HG02840 (cell line): ENCODE data around the gene ACER2.
"Not testable (repeated sequence)": the region's sequence is repeated elsewhere in the genome, so short reads cannot be mapped to it uniquely, and the experiment has no call there.

Source experiments
- ATAC-seq: cut with Tn5 transposase; IDR thresholded peaks from one replicate; pipeline ENCODE4 v1.9.1; 2021; ENCODE audit warnings: mild to moderate bottlenecking, moderate library complexity, moderate number of reproducible peaks; ENCODE audit not compliant: unreplicated experiment, low FRiP score

ACER2 gene

DNA sequence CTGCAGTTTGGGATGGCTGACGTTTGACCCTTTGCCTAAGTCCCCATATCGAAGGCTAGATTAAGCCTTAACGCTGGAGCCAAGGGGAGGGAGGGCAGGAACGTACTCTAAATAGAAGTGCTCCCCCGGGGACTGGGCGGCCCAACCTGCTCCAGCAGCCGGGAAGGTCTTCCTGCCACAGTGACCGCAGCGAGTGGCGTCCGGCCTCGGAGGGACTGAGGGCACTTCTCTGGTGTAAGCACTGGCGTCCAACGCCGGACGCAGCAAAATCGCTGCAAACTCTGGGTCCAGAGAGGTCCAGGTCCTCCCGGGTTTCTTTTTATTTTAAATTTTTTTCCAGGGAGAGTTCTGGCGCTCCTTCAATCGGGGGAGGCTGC is 505 bp upstream of the ACER2 start:
- peak; percentile 2 for ATAC-seq

DNA sequence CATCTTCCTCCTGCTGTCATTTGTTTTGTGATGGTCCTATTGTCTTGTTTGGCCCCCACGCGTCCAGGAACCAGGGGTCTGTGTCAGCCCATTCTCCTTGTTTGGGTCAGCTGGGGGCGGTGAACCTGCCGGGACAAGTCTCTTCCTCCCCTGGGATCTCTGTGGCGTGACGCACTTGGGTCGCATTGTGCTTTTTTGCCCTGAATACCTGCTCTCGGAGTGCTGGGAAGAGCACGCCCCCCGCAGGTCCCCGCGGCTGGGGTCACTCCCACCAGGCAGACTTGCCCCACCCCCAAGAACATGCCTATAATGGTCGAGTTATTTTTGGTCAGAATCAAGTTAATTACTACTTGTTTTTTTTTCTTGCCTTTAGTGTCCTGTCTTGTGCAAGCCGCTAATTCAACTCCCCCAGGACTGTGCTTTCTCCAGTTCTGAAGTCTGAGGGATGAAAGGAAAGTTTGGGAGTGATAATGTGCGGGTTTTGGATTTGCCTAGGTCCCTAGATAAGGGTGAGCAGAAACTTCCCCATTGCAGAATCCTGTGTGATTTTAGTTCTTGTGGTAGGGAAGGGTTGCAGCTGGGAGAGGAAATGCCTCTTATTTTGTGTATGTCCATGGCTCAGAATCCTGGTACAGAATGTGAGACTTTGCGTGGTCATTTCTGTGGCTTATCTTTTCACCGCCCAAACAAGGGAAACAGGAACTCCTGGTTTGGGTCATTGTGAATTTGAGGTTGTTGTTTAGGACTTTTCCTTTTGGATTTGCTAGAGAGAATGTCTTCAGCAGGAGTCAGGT is 789 bp downstream of the ACER2 start:
- ATAC-seq = peak; percentile 1

DNA sequence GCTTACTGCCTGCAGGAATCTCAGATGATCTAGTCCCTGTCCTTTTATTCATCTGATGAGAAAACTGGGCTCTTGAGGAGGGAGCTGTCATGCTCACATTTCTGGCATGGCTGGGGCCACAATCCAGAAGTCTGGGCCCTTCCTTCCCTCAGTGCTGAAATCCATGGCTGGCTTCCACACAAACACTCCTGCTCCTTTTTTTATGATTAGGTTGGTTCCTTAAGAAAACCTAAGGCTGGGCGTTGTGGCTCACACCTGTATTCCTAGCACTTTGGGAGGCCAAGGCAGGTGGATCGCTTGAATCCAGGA is 1.3 kb downstream of the ACER2 start:
- no peak for ATAC-seq

DNA sequence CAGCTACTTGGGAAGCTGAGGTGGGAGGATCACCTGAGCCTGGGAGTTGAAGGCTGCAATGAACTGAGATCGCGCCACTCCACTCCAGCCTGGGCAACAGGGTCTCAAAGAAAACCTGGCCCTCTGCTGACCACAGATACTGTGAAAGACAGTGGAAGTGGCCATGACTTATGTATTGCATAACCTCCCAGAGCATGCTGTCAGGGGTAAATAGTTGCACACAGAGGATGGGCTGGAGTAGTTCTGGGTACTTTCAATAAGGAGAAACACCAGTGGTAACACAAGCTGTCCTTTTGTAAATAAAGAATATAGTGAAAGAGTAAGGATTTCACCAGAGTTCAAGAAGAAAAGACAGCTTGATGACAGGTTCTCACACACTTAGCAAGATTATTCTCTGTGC is 1.8 kb downstream of the ACER2 start:
- ATAC-seq = no peak

DNA sequence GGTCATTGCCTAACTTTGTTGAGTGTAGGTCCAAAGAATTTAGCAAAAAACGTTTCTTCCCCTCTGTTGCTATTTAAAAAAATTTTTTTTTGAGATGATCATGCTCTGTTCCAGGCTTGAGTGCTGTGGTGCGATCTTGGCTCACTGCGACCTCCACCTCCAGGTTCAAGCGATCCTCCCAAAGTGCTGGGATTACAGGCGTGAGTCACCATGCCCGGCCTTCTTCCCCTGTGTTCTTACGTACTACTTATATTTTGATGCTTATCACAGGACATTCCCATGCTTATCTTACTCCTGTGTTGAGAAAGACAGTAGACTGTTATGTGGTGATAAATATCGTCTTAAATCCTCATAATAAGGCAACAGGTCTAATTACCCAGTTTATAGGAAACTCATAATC is 2.5 kb downstream of the ACER2 start:
- no peak for ATAC-seq

DNA sequence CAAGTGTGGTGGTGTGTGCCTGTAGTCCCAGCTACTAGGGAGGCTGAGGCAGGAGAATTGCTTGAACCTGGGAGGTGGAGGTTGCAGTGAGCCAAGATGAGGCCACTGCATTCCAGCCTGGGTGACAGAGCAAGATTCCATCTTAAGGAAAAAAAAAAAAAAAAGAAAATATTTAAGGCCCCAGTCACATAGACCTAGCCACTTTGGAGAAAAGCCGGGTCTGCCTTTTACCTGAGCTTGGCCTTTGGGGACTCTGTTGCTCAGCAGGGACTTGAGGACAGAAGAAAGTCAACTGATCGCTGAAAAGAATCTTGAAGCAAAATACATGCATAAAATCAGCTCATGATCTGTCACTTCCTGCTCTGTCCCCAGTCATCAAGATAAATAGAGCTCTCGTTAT is 4.6 kb downstream of the ACER2 start:
- not testable (repeated sequence) for ATAC-seq

DNA sequence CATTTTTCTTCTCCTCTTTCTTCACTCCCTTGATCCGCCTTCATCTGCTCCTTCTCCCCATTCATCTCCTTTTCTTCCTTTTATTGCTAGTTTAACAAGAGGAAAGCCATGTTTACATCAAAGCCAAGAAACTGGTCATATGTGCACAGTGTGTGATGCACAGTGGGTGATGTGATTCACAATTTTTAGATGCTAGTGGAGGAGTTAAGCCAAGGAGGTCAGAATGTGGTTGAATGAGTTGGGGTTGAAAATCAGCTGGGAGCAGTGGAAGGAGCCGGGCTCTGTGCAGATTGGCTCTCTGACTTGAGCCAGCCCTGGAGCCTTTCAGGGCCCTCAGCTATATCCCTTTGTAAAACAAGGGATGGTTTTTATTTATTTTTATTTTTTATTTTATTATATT is 7.3 kb downstream of the ACER2 start:
- no peak for ATAC-seq

DNA sequence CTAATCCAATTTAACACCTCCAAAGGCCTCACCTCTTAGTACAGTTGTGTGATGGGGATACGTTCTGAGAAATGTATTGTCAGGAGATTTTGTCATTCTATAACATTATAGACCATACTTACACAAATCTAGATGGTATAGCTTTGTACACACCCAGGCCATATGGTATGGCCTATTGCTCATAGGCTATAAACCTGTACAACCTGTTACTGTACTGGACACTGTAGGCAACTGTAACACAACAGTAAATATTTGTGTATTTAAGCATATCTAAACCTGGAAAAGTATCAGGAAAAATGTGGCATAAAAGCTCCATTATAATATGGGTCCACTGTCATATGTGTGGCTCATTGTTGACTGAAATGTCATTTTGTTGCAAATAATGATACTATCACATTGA is 12.1 kb downstream of the ACER2 start:
- ATAC-seq = no peak

DNA sequence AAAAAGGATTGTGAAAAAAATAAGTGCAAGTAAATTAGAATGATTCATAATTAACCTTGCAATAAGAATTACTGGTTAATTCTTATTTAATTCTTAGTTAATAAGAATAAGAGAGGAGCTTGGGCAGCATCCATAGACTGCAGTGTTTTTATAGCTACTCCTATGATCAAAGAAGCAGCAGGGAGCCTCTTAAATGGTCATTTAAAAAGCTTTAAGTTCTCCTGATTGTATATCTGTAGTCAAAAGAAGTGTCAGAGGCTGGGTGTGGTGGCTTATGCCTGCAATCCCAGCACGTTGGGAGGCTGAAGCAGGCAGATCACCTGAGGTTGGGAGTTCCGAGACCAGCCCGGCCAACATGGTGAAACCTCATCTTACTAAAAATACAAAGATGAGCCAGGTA is 14.4 kb downstream of the ACER2 start:
- ATAC-seq = no peak

DNA sequence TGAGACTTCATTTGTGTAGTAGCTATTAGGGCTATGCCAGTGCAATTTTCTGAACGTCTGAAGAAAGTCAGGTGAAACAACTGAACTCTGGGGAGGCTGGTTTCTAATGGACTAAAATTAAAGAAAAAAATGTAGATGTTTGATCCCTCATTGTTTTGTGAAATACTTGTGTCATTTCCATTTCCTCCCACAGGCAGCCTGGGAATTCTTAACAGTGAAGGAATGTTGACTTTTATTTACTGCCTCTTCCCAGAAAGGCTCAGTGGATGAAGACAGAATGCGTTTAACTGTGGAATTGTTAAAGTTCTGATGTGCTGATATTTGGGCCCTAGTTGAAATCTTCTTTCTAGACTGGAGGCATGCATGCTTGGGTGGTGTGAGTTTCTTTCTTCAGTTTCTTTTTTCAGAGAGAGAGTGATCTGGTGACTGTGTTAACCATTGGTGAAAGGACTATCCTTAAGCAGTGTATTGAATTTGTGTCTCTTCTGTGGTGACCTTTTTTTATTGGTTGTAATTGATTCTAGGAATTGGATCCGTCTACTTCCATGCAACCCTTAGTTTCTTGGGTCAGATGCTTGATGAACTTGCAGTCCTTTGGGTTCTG is 15.5 kb downstream of the ACER2 start:
- ATAC-seq = no peak

DNA sequence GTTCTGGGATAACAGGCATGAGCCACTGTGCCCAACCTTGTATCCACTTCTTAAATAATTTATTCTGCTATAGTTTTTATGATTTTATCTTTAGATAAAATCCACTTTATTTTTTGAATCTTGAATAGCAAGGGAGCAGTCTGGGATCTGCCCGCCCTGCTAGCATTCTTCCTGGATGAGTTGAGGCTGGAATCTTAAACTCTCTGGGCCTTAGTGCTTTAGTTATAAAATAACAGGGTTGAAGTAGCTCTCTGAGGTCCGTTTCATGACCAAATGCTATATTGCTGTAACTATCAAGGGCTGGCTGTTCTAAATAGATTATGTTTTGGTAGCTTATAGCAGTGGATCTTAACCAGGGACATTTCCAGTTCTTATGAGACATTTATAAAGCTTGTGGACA is 20.8 kb downstream of the ACER2 start:
- ATAC-seq = no peak

DNA sequence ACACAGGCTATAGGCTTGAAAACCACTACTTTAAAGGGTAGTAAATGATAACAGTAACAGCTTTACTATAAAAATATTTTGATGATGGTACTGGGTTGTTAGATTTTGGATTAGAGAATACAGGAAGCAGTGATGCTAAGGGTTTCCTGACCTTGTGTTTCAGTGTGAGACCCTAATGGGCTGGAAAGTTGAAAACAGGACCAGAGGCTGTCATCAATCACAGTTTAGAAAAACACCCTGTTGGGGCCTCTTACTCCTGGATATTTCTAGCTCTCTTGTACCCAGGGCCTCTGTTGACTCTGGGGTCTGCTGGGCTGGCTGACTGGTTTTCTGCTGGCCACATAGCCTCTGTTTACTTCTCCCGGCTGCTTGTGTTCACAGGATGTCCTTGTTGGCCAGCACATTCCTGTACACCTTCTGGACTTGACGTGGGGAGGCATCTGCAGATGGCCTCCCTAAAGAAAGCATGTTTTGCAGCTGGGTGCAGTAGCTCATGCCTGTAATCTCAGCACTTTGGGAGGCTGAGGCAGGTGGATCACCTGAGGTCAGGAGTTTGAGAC is 21.5 kb downstream of the ACER2 start:
- ATAC-seq = no peak

DNA sequence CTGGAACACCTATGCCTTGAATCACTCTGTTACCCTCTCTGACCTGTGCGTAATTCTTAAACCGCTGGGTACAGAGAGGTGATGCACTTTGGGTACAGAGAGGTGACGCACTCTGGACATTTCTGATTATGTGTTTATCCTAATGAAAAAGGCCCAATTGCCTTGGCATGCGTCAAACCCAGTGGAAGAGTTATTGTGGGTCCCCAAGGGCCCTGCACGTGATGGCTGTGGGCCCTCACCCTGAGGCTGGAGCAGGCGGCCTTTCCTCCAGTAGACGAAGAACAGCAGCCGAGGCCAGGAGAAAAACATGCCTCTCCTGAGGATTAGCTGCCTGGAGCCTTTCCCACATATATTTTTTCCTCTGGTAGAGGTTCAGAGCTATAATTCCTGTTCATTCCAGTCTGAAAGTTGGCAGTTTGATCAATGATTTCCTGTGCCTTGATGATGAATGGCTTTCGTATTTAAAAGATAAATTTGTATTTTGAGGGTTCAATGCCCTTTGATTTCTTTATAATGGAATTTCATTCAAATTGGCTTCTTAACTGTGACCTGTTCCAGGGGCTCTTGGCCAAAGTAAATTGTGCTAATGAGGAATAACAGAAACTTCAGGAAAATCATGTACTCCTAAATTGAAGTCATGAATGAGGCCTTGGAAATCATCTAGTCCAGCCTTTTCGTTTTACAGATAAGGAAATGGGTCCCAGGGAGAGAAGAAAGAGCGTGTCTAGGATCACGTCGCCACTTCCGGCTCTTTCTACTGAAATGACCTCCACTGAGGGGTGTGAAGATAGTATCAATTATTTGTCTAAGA is 22.8 kb downstream of the ACER2 start:
- no peak for ATAC-seq

DNA sequence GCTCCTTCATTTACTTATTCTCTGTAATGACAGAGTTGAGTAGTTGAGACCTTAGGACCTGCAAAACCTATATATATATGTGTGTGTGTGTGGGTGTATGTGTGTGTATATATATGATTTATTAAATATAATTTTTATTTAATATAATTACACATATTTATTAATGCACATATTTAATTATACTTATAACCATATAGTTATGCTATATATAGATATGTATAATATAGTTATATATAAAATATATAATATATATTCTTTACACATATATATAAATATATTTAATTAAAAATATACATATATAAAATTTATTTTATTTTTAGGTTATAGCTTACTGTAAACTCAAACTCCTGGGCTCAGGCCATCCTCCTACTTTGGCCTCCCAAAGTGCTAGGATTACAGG is 23.7 kb downstream of the ACER2 start:
- no peak for ATAC-seq

DNA sequence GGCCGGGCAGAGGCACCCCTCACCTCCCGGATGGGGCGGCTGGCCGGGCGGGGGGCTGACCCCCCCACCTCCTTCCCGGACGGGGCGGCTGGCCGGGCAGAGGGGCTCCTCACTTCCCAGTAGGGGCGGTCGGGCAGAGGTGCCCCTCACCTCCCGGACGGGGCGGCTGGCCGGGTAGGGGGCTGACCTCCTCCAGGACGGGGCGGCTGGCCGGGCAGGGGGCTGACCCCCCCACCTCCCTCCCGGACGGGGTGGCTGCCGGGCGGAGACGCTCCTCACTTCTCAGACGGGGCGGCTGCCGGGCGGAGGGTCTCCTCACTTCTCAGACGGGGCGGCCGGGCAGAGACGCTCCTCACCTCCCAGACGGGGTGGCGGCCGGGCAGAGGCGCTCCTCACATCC is 24.9 kb downstream of the ACER2 start:
- ATAC-seq = not testable (repeated sequence)

DNA sequence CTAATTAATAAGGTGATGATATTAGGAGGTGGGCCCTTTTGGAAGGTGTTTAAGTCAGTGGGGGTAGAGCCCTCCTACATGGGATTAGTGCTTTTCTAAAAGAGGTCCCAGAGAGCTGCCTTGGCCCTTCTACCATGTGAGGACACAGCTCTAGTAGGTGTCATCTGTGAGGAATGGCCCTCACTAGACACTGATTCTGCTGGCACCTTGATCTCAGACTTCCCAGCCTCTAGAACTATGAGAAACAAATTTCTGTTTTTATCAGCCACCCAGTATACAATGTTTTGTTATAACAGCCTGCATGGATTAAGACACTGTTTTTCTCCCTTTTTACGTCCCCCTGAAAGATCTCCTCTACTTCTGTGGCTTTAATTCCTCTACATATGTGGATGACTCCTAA is 31.6 kb downstream of the ACER2 start:
- ATAC-seq = no peak

DNA sequence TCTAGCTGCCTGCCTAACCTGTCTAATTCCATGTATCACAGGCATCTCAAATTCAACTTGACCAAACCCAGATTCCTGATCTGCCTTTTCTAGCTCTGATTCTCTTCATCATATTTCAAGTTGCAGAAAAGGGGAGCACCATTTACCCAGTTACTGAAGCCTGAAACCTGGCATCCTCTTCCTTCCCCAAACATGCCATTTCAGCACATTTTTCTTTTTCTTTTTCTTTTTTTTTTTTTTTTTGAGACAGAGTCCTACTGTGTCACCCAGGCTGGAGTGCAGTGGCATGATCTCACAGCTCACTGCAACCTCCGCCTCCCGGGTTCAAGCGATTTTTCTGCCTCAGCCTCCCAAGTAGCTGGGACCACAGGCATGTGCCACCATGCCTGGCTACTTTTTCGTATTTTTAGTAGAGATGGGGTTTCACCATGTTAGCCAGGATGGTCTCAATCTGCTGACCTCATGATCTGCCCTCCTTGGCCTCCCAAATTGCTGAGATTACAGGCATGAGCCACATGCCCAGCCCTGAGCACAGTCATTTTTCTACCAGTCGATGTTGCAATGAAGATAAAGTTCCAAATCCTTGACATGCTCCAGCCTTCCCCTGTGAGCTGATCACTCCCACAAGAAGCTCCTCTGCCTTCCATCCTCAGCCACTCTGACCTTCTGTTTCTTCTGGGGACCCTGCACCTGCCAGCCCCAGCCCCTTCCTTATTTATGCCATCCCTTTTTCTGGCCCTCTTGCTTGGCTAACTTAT is 32.2 kb downstream of the ACER2 start:
- no peak for ATAC-seq

DNA sequence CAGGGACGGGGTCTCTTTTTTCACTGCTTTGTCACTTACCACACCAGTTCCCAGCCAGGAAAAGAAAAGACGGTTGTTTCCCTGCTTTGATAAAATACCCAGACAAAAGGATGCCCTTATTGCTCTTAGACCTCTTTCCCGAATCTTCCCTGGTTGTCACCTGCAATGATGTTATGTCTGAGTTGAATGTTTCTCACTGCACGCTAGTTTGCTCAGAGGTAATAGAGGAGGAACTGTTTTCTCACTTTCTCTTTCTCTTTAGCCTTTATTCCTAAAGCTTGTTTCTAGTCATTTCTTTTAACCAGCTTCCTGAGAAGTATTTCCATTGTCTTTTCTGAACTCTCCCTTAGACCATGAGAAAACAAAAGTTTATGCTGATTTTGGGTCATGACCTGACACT is 32.9 kb downstream of the ACER2 start:
- peak; percentile 74 for ATAC-seq

DNA sequence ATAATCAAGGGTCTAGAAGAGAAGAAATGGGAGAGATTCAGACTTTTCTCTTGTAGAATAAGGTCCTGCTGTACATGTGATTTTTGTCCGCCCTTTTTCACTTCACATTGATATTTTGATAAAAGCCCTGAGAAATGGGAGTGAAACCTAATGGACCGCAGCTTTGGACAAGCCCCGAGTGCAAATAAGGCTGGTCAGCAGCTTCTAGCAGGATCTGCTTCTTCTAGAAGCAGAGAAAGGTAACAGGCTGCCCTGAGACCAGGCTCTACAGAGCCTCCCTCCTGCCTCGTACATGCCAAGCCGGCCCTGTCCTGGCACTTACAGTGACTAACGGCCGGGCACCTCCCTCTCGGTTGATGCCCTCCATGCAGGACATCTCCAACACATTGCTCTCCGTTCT is 33.4 kb downstream of the ACER2 start:
- ATAC-seq = no peak

DNA sequence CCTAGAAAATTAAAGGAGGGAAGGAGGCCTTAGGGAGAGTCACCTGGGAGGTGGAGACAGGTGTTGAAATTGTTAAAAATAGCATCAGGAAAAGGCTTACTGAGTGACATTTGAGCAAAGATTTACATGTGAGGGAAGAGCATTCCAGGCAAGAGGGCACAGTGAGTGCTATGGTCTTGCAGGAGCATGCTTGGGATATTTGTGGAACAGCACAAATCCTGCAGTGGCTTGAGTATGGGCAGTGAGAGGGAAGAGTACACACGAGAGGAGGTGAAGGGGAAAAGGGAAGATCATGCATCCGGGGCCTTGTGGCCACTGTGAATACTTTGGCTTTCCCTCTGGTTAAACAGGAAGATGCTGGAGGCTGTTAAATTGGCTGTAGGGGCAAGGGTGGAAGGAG is 36.6 kb downstream of the ACER2 start:
- no peak for ATAC-seq

DNA sequence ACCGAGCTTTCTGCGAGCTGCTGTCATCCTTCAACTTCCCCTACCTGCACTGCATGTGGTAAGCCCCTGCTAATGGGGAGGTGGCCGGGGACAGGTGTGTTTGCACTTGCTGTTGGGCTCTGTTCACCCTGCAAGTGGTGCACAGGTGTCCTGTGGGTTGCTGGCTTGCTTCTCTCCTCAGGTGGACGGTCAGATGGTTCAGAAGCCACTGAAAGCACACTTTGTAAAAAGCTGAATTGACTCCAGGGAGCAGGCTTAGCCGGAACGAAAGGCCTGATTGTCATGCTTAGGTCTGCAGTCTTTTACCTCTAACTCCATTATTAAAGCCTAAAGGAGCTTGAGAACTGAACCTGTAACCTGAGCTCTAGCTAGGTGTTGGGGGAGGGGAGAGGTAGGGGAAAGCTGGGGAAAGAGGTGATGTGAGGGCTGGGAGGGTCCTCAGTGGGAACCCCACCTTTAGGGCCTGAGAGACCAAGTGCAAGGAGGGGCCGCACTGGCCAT is 37.6 kb downstream of the ACER2 start:
- ATAC-seq = no peak
